ENCODE data around the gene PLEKHM3.

DNA sequence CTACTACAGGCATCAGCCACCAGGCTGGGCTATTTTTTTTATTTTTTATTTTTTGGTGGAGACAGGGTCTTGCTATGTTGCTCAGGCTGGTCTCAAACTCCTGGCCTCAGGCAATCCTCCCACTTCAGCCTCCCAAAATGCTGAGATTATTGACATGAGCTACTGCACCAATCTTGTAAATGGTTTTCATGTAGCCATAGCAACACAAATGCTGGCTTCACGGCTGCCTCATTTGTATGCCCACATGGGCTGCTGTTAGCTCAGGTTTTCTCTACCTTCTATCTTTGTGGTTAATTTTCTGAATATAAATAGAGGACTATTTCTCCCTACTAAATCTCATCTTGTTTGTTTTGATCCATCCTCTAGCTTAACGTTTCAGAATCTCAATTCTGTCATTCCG lies 58.2 kb downstream of the PLEKHM3 start:
- TF ChIP-seq, protein P1, sequence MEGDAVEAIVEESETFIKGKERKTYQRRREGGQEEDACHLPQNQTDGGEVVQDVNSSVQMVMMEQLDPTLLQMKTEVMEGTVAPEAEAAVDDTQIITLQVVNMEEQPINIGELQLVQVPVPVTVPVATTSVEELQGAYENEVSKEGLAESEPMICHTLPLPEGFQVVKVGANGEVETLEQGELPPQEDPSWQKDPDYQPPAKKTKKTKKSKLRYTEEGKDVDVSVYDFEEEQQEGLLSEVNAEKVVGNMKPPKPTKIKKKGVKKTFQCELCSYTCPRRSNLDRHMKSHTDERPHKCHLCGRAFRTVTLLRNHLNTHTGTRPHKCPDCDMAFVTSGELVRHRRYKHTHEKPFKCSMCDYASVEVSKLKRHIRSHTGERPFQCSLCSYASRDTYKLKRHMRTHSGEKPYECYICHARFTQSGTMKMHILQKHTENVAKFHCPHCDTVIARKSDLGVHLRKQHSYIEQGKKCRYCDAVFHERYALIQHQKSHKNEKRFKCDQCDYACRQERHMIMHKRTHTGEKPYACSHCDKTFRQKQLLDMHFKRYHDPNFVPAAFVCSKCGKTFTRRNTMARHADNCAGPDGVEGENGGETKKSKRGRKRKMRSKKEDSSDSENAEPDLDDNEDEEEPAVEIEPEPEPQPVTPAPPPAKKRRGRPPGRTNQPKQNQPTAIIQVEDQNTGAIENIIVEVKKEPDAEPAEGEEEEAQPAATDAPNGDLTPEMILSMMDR (IDR thresholded peaks at IDR 0.05), result no peak
- no peak for TF ChIP-seq POLR2A (IDR thresholded peaks at IDR 0.05)

Data from adrenal gland (tissue), 5 donors.